GM19452 (cell line): ENCODE results near the gene CD7.

ENCODE experiments used
- ATAC-seq: cut with Tn5 transposase; IDR thresholded peaks from one replicate; pipeline ENCODE4 v1.9.1; 2021; ENCODE audit not compliant: unreplicated experiment

Gene CD7

DNA sequence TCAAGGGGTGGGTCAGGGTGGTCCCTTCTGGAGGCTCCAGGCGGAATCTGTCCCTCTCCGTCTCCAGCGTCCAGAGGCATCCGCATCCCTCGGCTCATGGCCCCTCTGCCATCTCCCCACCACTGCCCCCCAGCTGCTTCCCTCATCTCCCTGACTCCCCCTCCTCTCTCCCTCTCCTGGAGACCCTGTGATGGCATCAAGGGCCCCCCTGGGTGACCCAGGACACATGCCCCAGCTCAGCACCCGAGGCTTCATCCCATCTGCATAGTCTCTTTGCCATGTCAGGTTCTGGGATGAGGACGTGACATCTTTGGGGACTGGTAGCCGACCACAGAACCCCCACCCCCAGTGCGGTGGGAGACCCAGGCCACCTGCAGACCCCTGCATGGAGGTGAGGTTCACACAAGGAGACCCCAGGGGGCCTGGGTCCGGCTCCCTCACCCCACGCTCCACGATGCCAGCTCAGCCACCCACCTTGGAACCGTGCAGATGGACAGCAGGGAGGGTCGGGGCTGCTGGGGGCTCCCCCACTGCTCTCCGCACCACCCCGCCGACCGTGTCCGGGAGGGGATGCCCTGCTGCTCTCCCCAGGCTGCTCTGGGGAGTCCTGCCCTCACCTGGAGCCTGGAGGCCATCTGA, 12.4 kb upstream of the CD7 start:
- ATAC-seq, result no peak

DNA sequence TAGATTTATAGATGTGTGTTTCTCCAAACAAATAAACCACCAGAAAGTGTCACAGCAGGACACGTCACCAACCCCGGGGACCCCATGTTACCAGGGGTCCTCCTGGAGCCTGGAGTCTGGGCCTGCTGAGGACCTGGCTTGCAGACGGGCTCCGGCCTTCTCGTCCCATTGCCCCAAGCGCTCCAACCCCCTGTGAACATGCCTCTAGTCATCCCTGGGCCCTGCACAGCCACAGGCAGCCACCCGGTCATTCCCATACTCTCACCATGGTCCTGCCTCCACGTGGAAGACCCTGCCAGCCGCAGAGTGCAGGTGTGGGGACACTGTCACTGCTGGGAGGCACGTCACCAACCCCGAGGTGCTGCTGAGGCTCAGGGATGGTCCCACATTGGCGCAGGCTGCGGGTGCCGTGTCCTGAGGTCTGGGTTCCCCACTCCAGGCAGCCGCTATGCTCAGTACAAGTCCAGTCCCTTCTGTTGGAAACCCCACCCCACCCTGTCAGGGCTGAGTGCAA, 11.6 kb upstream of the CD7 start:
- no peak for ATAC-seq

DNA sequence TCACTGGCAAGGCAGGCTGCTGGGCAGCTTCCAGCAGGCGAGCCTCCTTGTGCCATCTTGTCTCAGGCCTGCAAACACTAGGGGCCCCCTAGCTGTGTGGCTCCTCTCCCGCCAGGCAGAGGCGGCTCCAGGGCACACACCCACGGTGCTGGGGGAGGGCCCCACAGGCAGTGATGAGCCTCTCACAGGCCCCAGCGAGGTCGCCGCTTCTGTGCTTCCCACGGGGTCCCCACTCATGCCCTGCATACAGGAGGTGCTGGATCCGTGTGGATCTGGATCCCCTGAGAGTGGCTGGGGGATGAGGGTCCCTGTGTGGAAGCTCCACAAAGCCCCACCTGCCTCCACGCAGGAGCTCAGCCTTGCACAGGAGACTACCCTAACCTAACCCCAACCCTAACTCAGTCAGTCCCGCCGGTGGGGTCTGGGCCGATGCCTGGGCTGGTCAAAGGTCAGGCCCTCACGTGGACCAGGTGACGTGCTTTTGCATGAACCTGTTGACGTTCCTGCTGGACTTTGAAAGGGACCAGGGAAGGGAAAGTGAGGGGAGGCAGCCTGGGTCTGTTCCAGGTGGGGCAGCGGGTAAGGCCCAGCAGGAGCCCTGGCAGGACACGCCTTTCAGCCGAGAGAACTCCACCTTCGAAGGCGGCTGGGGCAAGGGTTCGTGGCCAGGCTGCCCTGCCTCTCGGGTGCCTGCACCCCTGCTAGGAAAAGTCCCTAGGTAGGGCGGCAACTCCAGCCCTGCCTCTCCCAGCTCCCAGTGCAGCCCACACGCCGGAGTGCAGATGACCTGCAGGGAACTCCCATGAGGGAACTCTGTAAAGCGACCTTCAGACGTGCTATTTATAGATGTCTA, 11.0 kb upstream of the CD7 start:
- ATAC-seq, result no peak

DNA sequence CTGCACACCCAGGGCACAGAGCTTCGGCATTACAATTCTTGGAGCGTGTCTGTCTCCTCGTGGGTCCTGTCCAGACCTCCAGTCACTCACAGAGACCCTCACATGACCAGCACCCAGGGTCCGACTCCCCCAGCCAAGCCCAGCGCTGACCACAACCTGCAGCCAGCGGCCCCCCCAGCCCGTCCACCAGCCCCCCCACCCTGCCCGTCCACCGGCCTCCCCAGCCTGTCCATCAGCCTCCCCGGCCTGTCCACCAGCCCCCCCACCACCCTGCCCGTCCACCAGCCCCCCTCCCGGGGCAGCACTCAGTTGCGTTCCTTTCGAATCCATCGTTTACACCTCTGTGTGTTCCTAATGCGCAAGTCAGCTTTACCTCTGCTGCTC, 10.3 kb upstream of the CD7 start:
- ATAC-seq, result no peak

DNA sequence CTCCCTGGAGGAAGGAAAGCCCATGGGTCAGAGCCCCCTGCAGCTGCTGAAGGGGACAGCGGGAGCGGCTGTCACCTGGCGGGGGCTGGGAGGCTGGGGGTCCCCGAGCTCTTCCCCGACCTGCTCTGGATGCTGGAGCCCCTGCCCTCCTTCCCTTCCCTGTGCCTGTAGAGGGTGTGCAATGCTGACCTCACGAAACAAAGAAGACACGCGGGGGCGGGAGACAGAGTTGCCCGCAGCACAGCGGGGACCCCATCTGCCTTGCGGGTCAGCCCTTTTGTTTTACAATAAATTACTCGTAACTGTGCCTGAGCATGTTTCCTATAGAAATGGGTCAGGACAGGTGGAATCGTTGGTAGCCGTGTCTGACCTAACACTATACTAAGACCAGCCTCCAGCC, 9.9 kb upstream of the CD7 start:
- no peak for ATAC-seq

DNA sequence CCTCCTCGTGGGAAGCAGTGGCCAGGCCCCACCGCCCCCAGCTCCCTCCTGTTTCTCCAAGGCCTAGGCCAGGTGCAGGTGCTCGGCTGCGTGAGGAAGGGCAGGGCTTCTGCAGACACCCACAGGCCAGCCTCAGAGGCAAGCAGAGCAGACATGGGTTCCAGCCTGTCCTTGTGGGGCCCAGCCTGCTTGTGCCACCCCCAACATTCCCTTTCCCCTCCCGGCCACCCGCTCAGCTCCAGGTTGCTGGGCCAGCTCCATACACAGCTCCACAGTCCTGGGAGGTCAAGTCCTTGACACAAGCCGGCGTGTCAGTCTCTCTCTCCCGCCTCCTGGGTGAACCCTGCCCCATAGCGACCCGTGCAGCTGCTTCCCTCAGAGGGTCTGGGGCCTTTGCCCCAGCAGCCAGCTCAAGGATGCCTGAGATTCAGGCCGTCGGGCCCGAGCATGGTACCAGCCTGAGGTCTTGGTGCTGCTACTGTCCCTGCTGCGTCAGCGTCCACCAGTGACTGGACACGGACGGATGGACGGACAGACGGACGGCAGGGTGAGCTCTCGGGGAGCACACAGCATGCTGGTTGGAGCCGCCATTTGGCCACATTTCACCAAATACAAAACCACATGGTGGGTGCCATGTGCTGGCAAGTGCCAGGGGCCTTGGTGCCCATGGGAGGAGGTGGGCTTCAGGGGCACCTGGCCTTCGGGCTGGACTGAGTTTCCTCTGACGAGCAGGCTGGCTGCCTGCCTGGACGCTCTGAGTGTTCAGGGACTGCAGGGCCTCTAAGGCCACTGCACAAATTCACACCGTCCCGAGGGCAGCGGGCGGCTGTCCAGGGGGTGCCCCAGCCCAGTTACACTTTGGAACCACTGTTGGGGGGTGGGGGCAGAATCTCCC, 8.1 kb upstream of the CD7 start:
- ATAC-seq, result no peak

DNA sequence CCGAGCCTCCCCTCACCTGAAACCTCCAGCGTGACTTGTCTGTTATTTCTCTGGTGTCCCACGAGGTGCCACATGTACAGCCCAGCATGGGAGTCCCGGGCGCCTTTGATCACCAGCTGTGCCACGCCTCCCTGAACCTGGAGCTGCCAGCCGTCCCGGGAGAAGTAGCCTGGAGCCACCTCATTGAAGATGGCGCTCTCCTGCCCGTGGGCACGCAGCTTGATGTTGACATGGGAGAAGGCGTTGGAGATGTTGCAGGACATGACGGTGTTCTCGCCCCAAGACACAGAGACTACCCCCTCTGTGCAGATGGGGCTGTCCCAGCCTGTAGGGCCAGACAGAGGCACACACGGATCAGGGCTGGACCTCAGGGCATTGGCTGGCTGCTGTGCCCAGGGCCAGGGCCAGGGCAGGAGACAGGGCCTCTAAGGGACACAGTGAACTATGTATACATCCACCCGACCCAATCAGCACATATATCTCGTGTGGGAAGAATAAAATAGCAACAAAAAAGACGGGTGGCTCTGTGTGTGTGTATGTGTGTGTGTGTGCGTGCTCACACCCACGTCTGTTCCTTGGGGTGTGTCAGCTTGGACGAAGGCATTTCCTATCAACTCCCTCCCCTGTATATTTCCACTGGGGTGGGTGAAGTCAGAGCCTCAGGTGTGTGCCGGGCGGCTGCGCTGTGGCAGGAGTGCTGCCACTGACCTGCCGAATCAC, 7.3 kb upstream of the CD7 start:
- ATAC-seq, result no peak

DNA sequence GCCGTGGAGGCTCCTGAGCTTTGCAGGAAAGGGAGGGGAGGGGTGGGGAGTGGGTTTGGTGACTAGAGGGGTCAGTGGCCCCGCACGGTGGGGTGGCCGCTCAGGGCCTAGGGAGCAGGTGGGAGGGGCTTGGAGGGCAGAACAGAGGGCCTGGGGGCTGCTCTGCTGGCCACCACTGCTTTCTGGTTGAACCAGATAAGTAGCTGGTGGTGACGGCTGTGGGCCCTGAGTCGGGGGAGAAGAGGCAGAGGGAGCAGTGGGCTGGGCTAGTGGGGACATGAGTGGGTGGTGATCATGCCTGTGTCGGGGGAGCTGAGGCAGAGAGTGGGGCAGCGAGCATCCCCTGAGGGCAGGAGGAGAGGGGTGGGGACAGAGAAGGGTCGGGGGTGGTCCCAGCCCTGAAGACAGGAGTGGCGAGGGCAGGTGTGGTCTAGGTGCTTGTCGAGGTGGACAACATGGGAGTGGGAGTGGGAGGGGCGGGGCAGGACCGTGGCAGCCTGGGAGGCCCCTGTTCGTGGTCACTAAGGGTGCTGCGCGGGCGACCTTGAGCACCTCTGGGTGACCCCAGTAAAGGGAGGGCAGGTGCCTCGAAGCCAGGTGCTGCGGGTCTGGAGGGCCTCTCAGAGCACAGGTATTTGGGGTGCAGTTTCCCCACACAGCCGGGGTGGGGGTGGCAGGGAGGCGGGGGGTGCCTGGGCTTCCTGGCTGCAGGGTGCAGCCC, 6.3 kb upstream of the CD7 start:
- no peak for ATAC-seq

DNA sequence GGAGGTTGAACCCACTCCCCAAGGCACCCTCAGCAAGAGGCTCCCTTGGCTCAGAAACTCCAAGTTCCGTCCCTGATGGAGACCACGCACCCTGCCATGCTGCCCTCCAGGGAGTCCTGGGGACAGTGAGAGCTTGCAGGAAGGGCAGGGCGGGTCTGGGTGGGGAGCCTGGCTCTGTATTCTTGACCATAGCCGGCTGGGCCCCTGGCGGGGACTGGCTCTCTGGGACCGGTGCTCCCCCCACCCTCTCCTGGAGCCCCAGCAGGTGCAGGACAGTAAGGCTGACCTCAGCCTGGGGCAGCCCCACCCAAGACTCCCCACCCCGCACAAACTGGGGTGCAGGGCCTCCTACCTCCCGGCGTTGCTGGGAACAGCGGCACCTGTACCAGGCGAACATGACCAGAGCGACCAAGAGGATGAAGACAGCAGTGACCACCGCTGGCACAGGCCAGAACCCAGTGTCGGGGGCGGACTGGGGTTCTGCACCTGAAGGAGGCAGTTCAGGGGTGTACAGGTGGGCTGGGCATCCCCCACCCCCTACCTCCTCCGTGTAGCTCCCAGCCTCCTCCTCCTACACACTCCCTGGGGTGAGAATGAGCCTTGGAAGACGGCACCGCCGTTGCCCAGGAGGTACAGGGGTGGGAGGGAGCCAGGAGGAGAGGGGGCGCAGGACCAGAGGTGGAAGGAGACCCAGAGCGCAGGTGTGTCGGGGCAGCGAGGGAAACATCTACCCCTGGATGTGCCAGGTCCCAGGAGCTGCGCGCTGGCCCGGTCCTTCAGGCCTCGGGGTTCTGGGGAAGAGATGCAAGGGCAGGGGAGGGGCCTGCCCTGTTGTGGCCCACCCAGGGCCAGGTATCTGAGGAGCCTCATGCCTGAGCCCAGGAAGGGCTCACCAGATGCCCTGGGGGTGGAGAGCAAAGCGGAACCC, 5.4 kb upstream of the CD7 start:
- no peak for ATAC-seq

DNA sequence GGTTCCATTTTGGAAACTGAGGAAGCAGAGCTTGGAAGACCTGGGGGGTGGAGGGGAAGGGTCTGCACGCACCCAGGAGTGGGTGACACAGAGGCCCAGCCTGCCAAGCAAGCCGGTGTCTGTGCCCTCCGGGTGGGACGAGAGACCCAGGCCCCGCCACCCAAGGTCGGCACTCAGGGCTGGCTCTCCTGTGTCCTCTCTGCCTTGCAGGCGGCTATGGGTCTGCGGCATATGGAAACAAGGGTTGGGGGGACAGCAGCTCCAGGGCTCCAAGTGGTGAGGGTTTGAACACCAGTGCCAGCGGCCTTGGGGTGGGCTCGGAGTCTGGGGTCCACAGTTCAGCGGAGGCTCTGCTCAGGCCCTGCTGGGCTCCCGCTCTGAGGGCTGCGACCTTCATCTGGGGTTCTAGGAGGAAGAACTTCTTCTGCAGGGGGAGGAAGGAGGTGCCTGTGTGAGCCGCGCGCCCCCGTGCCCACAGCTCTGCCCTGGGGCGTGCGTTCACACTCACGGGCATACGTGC, 4.6 kb upstream of the CD7 start:
- no peak for ATAC-seq

DNA sequence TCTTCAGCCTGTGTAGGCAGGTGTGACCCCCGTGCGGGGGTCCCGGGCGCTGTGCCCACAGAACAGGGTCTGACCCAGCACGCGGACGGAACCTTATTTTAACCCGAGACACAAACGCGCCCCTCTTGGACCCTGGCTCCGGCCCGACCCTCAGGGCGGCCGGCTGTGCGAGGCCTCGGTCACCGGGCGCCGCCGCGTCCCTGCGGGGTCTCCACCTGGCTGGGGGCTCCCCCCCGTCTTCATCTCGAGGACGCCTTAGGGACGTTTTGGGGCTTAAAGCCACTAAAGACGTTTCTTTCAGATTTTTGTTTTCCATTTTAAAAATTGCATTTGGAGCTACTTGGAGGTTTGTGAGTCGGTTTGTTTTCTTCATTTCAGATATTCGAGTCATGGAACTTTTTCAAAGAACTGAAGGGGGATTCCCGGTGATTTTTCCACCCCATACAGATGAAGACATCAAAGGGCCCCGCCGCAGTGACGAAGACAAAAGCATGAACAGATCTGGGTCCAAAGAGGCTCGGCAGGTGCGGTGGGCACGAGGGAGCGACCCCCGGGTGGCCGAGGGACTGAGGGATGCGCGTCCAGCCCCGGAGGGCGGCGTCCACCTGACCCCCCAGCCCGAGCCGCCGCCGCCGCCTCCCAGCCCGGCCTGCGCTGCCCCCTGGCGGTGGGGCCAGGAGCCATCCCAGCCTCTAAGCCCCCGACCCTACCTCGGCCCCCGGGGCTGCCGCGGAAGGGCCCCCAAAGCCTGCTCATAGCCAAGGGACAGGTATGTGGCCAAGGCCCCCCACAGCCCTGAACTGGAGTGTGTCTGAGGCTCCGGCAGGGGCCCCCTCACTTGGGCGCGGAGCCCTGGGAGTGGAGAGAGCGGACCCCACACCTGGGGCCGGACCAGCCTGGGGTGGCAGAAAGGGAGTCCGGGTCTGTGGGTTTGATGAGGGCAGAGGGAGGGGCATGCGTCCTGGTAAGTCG, 3.8 kb upstream of the CD7 start:
- no peak for ATAC-seq

DNA sequence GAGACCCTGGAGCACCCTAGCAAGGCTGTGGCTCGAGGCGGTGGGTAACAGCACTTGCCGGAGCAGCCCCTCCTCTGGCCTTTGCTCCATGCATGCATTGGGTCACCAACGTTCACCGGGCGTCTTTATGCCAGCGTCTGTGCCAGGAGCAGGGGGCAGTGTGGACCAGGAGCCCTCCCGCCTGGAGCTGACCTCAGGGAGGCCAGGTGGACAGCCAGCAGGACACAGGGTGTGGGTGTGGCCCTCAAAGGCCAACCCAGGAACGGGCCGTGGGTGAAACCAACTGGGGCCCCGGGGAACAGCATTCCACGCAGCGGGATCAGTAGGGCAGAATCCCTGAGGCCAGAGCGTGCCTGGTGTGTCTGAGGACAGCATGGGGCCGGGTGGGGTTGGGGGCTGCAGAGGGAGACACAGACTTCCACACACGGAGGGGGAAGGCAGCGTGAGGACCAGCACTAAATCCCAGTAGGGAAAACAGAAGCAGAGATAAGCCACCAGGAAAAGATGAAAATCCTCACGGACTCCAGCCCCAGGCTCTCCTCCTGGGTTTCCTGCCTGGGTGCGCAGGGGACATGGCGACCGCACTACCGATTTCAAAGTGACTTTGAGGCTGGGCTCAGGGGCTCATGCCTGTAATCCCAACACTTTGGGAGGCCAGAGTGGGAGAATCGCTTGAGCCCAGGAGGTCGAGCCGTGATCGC, 2.9 kb upstream of the CD7 start:
- no peak for ATAC-seq

DNA sequence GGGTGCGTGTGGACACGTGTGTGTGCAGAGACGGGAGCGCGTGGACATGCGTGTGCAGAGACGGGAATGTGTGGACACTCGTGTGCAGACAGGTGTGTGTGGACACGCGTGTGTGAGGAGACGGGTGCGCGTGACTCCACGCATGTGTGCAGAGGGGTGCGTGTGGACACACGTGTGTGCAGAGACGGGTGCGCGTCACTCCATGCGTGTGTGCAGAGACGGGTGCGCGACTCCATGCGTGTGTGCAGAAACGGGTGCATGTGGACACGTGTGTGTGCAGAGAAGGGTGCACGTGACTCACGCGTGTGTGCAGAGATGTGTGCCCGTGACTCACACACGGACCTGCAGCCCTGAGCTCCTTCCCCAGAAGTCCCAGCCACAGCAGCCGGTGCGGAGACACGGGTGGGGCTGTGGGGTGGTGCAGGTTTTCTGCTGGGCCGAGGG, 2.2 kb upstream of the CD7 start:
- ATAC-seq, result no peak

DNA sequence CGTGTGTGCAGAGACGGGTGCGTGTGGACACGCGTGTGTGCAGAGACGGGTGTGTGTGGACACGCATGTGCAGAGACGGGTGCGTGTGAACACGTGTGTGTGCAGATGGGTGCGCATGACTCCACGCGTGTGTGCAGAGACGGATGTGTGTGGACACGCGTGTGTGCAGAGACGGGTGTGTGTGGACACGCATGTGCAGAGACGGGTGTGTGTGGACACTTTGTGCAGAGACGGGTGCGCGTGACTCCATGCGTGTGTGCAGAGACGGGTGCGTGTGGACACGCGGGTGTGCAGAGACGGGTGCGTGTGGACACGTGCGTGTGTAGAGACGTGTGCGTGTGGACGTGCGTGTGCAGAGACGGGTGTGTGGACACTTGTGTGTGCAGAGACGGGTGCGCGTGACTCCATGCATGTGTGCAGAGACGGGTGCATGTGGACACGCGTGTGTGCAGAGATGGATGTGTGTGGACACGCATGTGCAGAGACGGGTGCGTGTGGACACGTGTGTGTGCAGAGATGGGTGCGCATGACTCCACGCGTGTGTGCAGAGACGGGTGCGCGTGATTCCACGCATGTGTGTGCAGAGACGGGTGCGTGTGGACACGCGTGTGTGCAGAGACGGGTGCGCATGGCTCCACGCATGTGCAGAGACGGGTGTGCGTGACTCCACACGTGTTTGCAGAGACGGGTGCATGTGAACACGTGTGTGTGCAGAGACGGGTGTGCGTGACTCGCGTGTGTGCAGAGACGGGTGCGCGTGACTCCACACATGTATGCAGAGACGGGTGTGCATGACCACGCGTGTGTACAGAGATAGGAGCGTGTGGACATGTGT, 1.6 kb upstream of the CD7 start:
- ATAC-seq, result no peak

DNA sequence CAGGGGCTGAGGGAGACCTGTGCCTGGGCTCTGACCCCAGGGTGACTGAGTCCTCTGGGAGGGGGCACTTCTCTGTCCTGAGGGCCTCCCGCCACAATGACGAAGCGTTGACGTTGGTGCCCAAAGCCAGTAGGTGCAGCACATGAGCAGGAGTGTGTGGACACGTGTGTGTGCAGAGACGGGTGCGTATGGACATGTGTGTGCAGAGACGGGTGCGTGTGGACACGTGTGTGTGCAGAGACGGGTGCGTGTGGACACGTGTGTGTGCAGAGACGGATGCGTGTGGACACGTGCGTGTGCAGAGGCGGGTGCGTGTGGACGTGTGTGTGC, 726 bp upstream of the CD7 start:
- ATAC-seq, result no peak

DNA sequence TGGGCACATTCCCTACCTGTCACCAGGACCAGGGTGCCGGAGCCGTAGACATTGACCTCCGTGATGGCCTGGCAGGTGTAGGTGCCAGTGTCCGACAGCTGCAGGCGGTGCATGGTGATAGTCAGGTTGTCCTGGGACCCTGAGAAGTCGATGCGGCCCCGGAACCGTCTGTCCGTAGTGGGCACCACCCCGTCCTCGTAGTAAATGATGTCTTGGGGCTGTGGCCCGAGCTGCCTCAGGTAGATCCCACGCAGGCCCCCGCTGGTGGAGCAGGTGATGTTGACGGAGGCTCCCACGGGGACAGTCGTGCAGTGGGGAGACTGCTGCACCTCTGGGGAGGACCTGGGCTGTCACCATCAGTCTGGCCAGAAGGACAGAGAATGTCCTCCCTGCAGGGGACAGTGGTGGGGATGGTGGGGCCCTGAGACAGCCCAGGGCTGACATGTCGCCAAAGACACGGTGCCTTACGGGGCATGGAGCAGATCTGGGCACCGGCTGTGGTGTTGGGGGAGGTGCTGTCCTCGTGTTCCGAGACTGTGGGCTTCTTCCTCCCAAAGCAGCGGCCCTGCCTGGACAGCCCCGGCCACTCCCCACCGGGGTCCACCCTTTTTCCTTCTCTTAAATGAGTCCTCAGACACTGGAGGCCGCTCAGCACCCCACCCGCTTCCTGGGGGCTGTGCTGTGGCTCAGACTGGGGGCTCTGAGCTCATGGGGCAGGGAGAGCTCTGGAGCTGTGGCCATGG, 586 bp downstream of the CD7 start:
- ATAC-seq, result no peak
